GM21528 (cell line): ENCODE data around the gene CAPN2.
"Not testable (repeated sequence)": the region's sequence is repeated elsewhere in the genome, so short reads cannot be mapped to it uniquely, and the experiment has no call there.

Experiments used
- ATAC-seq: cut with Tn5 transposase; IDR thresholded peaks from one replicate; pipeline ENCODE4 v1.9.1; 2021; ENCODE audit warnings: mild to moderate bottlenecking, moderate library complexity; ENCODE audit not compliant: unreplicated experiment, low FRiP score

The CAPN2 gene

DNA sequence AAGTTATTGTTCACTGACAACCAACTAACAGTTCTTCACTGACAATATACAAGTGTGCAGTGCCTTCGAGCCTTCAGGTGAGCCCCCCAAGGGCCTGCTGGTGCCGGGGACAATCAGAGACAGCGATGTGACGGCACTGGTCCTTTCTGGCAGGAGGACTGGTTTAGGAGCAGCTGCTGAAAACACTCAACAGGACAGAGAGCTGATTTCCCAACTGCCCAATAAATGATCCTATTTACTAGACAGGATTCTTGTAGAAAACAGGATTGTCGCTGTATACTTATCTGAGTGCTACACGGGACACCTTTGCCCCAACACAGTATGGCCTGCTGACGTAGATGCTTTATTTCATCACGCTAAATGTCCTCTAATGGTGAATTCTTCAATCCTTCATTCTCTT is 68.0 kb downstream of the CAPN2 start:
- no peak for ATAC-seq

DNA sequence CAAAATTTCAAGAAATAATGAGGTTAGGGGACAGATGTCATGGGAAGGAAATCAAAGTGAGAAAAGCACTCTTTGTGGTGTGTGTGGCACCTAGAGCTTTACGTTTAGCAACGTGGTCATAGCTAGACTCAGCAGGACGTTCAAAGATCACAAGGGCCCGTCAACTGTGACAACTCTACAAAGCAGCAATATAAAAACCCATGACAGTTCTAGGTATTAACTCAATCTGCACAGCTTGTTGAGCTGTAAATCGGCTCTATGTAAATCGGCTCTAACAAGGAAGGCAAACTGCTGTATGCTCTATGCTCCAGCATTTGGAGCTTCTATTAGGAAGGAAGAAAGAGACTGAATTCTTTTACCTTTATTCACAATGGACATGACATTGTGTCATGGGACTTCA is 68.6 kb downstream of the CAPN2 start:
- no peak for ATAC-seq

DNA sequence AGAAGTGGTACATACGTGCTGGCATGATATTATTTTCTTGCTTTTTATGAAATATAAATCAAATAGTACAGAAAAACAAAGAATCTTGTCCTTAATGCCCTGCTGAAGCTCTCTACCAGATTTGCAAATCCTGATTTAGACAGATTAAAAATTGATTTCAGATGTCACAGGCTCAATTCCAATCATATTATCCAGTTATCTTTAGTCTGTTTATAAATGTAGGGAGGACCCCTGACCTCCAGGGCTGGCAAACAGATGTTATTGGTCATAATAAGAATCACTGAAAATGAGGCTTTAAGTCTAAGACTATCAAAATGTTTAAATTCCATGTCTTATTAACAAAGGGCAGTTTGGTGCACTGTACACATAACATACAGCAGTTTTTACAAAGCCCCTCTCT is 71.3 kb downstream of the CAPN2 start:
- ATAC-seq = no peak

DNA sequence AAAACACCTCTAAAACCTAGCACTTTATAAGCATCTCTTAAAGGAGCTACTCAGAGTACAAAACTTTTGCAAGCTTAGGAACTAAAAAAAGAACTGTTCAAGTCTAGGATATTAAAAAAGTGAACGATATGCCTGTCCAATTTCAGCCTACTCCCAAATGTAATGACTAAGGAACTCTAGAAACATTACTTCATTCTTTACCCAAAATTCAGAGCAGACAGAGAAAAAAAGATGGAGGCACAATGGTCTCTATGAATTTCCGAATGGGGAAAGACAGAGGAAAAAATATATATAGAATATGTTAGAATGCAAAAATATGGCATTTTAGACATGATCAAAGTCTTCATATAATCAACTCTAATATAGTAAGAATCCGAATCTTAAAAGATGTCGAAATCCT is 72.2 kb downstream of the CAPN2 start:
- ATAC-seq = no peak

DNA sequence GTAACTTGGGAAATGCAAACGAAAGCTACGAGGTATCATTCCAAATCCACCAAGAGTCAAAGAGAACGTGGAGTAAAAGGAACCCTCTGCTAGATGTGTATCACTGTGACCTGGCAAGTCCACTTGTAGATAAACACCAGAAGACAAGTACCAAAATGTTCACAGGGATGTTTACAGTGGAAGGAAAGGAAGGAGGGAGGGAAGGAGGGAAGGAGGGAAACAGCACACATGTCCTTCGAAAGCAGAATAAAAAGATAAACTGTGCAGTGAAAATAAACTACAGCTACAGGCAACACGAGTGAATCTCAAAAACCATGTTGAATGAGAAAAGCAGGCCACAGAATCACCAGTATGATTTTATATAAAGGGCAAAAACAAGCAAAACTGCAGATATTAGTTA is 73.5 kb downstream of the CAPN2 start:
- no peak for ATAC-seq

DNA sequence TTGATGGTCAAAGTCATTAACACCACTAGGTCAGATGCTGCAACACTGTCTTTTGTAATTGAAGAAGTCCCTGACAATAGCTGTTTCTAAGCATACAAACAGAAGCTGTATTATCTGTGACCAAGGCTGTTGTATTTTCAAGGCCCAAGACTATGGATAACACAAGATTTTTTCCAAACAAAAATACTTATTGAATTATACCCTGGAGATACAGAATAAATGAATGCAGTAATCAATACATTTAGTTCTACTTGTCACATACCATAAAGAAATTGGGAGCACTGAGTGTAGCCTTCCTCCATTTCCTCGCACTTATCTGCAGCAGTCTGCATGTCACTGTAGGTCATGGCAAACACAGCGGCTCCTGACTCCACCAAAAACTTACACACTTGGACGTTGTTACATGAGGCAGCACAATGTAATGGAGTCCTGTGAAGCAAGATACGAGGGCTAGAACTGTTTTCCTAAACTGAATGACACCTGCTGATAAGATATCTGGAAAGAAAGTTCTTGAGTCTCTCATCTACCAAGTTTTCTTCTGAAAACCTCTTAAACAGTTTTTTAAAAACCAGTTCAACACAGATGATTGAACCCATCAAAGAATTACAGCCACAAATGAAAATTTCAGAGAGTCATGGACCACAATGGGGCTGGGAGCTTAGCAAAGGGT is 76.5 kb downstream of the CAPN2 start:
- no peak for ATAC-seq

DNA sequence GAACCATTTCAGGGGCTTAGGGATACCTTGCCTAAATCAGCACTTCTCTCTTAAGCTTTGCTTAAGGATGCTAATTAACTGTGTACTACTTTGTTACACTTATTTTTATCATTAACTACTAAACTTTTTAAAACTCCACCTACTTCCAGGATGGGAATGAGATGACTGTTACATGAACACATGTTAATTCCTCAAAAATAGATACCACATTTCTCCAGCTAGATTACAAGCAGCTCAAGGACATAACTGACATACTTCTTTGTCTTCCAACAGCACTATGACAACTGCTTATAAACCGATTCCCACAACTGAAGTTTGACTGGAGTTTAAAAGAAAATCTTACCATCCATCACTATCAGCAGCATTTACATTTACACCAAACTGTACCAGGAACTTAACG is 79.7 kb downstream of the CAPN2 start:
- no peak for ATAC-seq

DNA sequence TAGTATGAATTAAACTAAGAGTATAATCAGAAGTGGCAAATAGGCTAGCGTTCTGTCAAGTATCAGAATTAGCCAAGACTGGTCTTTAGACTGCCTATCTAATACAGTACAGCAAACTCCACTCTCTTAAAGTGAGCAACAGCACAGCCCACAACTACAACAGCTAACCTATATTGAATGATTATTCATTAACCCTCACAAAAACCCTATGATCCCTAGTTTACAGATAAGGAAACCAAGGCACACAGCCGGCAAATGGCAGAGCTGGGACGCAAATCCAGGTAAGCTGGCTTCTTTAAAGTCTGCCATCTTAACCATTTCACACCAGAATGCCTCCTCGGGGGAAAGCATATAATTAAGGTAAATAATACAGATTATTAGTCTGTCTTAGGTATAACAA is 81.4 kb downstream of the CAPN2 start:
- no peak for ATAC-seq

DNA sequence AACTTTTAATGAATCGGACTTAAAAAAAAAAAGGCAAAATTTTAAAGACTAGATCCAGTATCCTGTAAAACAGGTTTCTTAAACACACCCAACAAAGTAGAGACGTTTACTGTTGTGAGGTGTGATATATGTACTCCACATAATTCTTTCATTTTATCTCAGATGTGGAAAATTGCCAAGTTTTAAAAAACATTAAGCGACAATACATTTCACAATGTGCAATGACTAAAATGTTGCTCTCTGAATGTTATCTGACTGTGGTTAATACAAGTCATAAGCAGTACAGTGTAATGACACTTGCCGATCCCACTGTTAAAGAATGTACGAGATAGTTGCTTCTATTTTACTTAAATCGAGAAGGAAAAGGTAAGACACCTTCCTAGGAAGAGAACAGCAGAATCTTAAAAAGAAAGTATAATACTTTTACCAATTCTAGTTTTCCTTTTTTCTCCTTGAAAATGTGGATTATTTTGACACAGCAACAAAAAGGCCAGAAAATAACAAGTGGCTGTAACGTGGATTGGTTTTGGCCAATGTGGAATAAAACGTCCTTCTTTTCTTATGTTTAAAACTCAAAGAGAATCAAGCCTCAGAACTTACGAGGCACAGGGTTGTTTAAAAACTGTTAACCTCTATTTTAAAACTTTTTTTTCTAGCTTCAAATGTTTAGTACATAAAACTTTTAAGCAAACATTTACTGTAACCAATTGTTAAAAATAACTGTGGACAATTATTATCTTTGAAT is 82.0 kb downstream of the CAPN2 start:
- ATAC-seq = no peak

DNA sequence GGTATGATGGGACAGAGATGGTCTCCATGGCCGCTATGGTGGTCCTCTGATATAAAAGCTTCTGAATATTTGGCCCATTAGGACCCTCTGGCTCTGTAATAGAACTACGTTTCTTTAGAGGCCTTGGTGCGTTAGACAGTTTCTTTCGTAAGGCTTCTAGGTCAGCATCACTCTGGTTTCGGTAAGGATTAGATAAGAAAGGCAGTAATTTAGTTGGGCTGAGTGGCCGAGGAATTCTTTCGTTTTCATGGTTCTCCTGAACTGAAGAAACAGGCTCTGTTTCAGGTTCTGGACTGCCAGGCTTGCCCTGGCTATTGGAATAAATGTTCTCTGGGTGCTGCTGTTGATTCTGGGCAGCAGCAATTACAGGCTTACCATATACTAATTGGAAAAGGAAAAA is 83.9 kb downstream of the CAPN2 start:
- no peak for ATAC-seq

DNA sequence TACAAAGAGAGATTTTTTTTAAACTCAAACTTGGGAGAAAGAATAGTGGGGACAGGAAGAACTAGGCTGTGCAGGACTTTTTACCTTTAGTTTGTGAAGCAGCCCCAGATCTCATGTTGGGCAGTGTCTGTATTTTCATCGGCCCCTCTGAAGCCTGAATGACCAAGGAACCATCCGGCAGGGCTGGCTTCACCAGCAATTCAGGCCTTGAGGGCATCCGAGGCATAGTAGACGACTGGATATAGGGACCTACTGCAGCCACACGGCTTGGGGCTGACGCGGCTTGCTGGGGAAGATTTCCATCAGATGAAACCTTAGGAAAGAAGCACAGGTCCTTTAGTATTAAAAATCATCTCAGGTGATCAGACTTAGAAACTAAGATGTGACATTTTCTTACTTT is 89.7 kb downstream of the CAPN2 start:
- no peak for ATAC-seq

DNA sequence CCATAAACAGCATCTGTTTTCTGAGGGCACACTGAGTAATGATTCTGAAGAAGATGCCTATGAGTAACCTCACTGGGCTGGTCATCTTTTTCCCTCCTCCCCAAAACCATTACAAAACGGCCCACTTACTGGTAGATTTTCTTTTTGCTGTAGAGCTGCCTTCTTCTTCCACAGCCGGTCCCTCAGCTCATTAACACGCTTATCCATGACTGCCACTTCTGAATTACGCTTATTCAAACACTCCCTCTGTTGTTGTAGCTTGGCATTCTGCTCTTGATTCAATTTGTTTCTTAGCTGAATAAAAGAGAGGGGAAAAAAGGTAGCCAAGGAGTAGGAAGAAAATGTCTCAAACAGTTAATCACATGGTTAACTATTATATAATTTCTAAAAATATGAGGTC is 90.3 kb downstream of the CAPN2 start:
- no peak for ATAC-seq

DNA sequence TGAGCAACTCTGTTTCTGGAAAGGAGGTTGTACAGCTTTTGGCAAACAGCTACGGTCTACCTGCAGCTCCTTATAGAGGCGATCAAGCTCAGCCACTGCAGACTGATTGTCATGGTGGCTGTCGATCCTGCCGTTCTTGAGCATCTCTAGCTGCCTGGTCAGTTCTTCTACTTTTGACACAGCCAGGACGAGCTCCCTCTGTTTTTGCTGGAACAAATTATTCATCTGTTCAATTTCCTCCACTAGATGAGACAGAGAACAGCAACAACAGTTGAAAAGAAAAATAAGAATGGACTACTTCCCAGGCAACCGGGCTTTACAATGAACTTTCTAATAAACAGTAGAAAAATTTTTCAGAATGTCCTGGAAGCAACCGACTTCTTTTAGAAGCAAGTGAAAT is 90.9 kb downstream of the CAPN2 start:
- ATAC-seq = no peak

DNA sequence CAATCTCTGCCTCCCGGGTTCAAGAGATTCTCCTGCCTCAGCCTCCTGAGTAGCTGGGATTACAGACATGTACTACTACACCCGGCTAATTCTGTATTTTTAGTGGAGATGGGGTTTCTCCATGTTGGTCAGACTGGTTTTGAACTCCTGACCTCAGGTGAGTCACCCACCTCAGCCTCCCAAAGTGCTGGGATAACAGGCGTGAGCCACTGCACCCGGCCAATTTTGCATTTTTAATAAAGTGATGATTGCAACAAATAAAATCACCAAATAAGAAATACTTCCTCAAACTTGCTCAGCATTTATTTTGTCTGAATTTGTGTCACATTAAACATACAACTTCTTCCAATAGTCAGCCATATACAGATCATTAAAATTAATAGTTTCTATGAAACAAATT is 97.6 kb downstream of the CAPN2 start:
- not testable (repeated sequence) for ATAC-seq

DNA sequence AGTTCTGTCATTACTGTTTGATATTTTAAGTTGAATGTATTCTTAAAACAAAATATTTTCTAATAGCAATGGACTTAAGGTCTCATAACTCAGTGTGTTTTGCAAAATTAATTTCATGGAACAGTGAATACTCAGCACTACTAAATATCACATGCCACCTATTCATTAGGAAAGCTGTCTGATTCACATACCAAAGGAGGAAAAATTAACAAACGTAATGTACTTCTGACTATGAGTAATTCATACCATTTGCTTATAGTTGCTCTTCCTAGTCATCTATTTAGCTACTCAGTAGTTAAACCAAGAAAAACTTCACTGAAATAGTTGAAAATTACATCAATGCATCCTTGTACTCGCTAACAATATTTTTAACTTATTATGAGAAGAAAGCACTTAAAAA is 98.2 kb downstream of the CAPN2 start:
- no peak for ATAC-seq

DNA sequence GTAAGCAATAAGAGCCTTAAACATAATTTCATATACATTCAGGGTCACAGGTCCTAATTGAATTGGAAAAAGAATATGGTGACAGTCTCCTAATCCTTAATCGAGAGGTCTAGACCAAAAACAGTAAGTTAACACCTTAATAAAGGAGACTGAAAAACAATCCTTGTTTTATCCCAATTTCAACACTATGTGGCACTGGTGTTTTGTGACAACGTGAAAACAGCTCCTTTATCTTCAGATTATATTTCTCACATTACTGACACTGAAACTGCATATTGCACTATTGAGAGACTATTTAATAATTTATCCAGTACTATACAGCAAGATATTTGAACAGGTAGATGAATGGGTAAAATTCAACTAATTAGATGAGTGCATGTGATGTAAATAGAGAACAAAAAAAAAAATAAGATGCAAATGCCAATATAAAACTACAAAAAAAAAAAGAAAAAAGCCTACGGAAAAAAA is 99.3 kb downstream of the CAPN2 start:
- no peak for ATAC-seq

DNA sequence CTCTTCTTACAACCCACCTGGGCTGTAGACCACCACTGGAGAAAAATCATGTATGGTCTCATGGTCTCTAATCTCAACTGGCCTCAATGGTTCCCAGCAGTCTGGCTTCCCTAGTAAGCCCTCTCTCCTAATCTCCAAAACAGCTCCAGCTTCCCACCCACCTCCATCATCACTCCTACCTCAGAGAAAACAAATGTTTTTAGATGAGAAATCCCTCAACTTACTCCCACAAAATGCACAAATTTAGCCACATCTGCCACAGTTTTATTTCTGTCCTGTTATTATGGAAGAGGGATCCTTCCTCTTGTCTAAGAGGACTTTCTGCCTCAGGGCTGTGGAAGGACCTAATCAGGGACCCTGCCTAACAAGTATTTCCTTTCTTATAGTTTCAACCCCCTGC is 101.3 kb downstream of the CAPN2 start:
- no peak for ATAC-seq

DNA sequence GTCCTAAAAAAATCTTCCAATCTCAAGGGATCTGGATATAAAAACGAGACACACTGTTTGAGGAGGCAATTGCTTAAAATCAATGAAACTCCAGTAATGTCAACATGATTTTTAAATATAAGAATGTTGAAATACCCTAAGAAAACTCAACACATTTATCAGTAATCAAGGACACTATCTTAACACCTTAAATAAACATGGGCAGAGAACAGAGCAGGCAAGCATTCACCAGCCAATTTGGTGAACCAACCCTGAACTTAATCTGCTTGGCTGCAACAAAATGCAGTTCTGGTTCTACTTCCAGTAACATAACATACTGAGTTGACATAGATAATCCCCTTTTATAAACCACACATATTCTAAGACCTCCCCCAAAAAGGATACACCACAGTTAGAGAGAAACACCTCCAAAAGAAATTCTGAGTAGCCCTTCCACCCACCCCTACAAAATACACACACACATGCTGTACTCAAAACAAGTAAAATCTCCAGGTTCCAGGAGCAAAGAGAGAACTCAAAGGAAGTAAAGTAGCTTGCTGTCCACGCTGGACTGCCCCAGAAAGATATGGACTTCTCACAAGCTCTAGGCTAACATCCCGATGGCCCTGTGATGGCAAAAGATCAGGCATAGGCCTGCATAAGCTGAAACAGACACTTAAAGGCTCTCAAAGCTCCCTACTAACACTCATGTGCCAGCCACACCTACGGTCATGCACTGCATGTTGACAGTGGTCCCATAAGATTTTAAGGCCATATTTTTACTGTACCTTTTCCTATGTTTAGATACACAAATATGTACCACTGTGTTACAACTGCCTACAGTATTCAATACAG is 102.9 kb downstream of the CAPN2 start:
- no peak for ATAC-seq

DNA sequence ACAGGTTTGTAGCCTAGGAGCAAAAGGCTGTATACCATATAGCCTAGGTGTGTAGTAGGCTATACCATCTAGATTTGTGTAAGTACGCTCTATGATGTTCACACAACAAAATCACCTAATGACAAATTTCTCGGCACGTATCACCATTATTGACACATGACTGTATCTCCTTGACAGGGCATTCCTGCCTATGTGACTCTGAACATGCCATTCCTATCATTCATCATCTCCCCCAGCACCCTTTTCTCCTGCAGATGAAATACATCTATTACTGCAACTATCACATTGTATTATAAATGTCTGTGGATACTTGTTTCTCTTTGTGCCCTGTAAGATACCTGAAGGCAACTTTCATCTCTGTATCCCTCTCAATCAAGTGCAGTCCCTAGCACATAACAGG is 103.5 kb downstream of the CAPN2 start:
- no peak for ATAC-seq

DNA sequence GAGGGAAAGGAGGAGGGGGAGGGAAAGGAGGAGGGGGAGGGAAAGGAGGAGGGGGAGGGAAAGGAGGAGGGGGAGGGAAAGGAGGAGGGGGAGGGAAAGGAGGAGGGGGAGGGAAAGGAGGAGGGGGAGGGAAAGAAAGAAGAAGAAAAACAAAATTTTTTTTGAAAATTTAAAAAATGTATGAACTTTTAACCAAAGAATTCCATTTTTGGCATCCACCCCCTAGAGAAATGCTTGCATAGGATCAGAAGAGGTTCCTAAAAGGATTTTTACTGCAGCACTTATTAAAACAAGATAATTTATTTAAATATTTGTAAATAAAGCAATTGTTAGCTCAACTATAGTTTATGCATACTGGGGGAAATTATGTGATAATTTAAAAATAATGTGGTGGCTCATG is 104.9 kb downstream of the CAPN2 start:
- not testable (repeated sequence) for ATAC-seq

DNA sequence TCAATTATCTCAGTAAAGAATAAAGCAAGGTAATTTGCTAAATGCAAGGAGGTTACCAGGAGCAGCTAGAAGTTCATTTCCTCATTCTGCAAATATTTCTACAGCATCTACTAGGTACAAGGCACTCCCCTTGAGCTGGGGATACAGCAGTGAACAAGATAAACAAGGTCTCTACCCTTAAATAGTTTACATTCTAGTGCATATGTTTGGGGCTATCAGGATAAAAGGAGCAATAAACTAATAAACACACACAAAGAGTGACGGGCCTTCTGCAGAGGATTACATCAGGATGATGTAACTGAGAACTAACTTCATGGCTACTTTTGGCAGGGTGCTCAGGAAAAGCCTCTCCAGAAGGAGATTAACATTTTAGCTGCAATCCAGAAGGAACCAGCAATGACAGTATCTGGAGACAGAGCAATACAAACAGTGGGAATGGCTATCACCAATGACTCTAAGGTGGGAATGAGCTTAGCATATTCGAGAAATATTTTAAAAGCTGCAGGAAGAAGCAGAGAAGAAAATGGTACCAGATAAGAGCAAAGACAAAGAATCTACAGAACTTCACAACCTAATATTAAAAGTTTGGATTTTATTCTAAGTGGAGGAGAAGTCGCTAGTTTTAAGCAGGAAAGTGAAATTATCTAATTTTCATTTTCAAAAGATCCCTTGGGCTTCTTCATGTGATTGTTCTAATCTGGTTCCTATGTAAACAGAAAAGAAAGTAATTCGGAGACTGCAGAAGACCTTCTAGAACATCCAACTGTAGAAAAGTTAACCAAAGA is 107.6 kb downstream of the CAPN2 start:
- no peak for ATAC-seq
